Karpas-422 (cell line): ENCODE data around the gene TMSB15B. TPM values are rescaled to one million over a fixed set of nuclear protein-coding genes. Genes with fewer than 3 reads are reported as not detected.
"Not testable (repeated sequence)": the region's sequence is repeated elsewhere in the genome, so short reads cannot be mapped to it uniquely, and the experiment has no call there.

Experiments
- DNase-seq: peaks from one replicate; pipeline ENCODE4 v3.0.0-alpha.2; 2015
- H2AFZ ChIP-seq: fragments of 200-600 bp; sonication (generic); 2 replicates; pipeline ENCODE4 v1.6.1; 2014; ENCODE audit warnings: antibody characterized with exemption, low read length, mixed read lengths
- H3K27ac ChIP-seq: fragments of 200-600 bp; sonication (generic); 2 replicates; pipeline ENCODE4 v1.5.1; 2014; ENCODE audit warnings: mild to moderate bottlenecking, low read length, moderate library complexity
- H3K27me3 ChIP-seq: fragments of 200-600 bp; sonication (generic); 2 replicates; pipeline ENCODE4 v1.6.1; 2014; ENCODE audit warnings: low read length, mixed read lengths
- H3K36me3 ChIP-seq: fragments of 200-600 bp; sonication (generic); 2 replicates; pipeline ENCODE4 v1.6.1; 2014; ENCODE audit warnings: low read length, mixed read lengths; ENCODE audit not compliant: insufficient read depth
- H3K4me1 ChIP-seq: fragments of 200-600 bp; sonication (generic); 2 replicates; pipeline ENCODE4 v1.6.1; 2014; ENCODE audit warnings: mild to moderate bottlenecking, low read length, mixed read lengths
- H3K4me2 ChIP-seq: fragments of 200-600 bp; sonication (generic); 2 replicates; pipeline ENCODE4 v1.6.1; 2014; ENCODE audit warnings: low read length, low read depth, mild to moderate bottlenecking; ENCODE audit not compliant: poor library complexity, severe bottlenecking
- H3K4me3 ChIP-seq: fragments of 200-600 bp; sonication (generic); 2 replicates; pipeline ENCODE4 v1.5.1; 2014; ENCODE audit warnings: mild to moderate bottlenecking, antibody characterized with exemption, low read length, mixed read lengths
- H3K79me2 ChIP-seq: fragments of 200-600 bp; sonication (generic); 2 replicates; pipeline ENCODE4 v1.6.1; 2014; ENCODE audit warnings: mild to moderate bottlenecking, low read length, mixed read lengths
- H3K9ac ChIP-seq: fragments of 200-600 bp; sonication (generic); 2 replicates; pipeline ENCODE4 v1.6.0; 2014; ENCODE audit warnings: low read length
- H3K9me2 ChIP-seq: fragments of 200-600 bp; sonication (generic), shearing (Covaris generic); replicated peaks from 2 replicates; pipeline ENCODE4 v1.6.0; 2014; ENCODE audit warnings: mild to moderate bottlenecking, low read length, moderate library complexity; ENCODE audit not compliant: insufficient read depth
- H3K9me3 ChIP-seq: fragments of 300-700, 200-600 bp; sonication (generic); 2 replicates; pipeline ENCODE4 v1.6.1; 2014; ENCODE audit warnings: low read length, mixed read lengths
- H4K20me1 ChIP-seq: fragments of 200-600 bp; sonication (generic); 2 replicates; pipeline ENCODE4 v1.6.1; 2014; ENCODE audit warnings: mild to moderate bottlenecking, antibody characterized with exemption, low read length, low read depth; ENCODE audit not compliant: insufficient read depth
- total RNA-seq: library from RNA; depleted of rRNA; stranded (reverse); fragments of >200 nt; shearing (Covaris generic); gene quantifications from 2 replicates; pipeline ENCODE4 v1.2.3, GENCODE V29; 2014; ENCODE audit warnings: low replicate concordance; rRNA removed

TMSB15B gene
- total RNA-seq, 1 experiment from 2014 or later, result 13.2 TPM

- H3K36me3 ChIP-seq, result no peaks in the 10 kb centered on the region
- H2AFZ ChIP-seq, result no peak overlapping the region
- H3K4me1 ChIP-seq, result no peaks in the 10 kb centered on the region
- H3K79me2 ChIP-seq, result no peaks in the 10 kb centered on the region
- H3K9me3 ChIP-seq, result no peaks in the 10 kb centered on the region
- no peaks in the 10 kb centered on the region for H3K27me3 ChIP-seq
- no peaks in the 10 kb centered on the region for H3K9me2 ChIP-seq
- DNase-seq, result no peak
- no peak overlapping the region for H3K4me2 ChIP-seq
- H3K27ac ChIP-seq, result no peak overlapping the region
- H4K20me1 ChIP-seq, result no peaks in the 10 kb centered on the region
- no peak overlapping the region for H3K9ac ChIP-seq
- H3K4me3 ChIP-seq, result no peak overlapping the region
Observed at GRCh38 chrX:103999234-103999633, 36.8 kb downstream of the TMSB15B start.

- no peak for DNase-seq
- no peak overlapping the region for H3K27ac ChIP-seq
- H2AFZ ChIP-seq, result no peak overlapping the region
- no peaks in the 10 kb centered on the region for H3K27me3 ChIP-seq
- H3K9ac ChIP-seq, result no peak overlapping the region
- H3K36me3 ChIP-seq, result no peaks in the 10 kb centered on the region
- no peaks in the 10 kb centered on the region for H3K79me2 ChIP-seq
- H3K9me3 ChIP-seq, result no peaks in the 10 kb centered on the region
- no peaks in the 10 kb centered on the region for H3K4me1 ChIP-seq
- H3K4me3 ChIP-seq, result no peak overlapping the region
- no peaks in the 10 kb centered on the region for H4K20me1 ChIP-seq
- H3K9me2 ChIP-seq, result no peaks in the 10 kb centered on the region
- H3K4me2 ChIP-seq, result no peak overlapping the region
Observed at GRCh38 chrX:104008831-104009230, 46.4 kb downstream of the TMSB15B start.

- H3K79me2 ChIP-seq, result no peaks in the 10 kb centered on the region
- H3K9me2 ChIP-seq, result no peaks in the 10 kb centered on the region
- no peak overlapping the region for H3K27ac ChIP-seq
- H3K27me3 ChIP-seq, result no peaks in the 10 kb centered on the region
- no peak for DNase-seq
- H3K4me2 ChIP-seq, result no peak overlapping the region
- H3K4me1 ChIP-seq, result no peaks in the 10 kb centered on the region
- H3K36me3 ChIP-seq, result no peaks in the 10 kb centered on the region
- no peak overlapping the region for H3K4me3 ChIP-seq
- no peaks in the 10 kb centered on the region for H3K9me3 ChIP-seq
- no peak overlapping the region for H2AFZ ChIP-seq
- no peaks in the 10 kb centered on the region for H4K20me1 ChIP-seq
- H3K9ac ChIP-seq, result no peak overlapping the region
Observed at GRCh38 chrX:104013158-104013557, 50.7 kb downstream of the TMSB15B start.

GRCh38 chrX:104013606-104014005 is 51.2 kb downstream of the TMSB15B start, which contains the start of gene H2BW1:
H2BW1 (minus strand) TSS chrX:104013708; CDS start chrX:104013576, 132 bp downstream.
- no peaks in the 10 kb centered on the region for H4K20me1 ChIP-seq
- H3K79me2 ChIP-seq, result no peaks in the 10 kb centered on the region
- no peak within 1 kb of the TSS for H3K4me3 ChIP-seq
- H3K9me3 ChIP-seq, result no peaks in the 10 kb centered on the region
- no peak within 1 kb of the TSS for H3K9ac ChIP-seq
- H2AFZ ChIP-seq, result no peak within 1 kb of the TSS
- no peaks in the 10 kb centered on the region for H3K4me1 ChIP-seq
- H3K4me2 ChIP-seq, result no peak within 1 kb of the TSS
- DNase-seq, result no peak
- H3K36me3 ChIP-seq, result no peaks in the 10 kb centered on the region
- H3K27ac ChIP-seq, result no peak within 1 kb of the TSS
- H3K27me3 ChIP-seq, result no peaks in the 10 kb centered on the region
- H3K9me2 ChIP-seq, result no peaks in the 10 kb centered on the region

- not testable (repeated sequence) for H2AFZ ChIP-seq, H3K9ac ChIP-seq, H3K36me3 ChIP-seq, DNase-seq, H4K20me1 ChIP-seq, H3K4me2 ChIP-seq, H3K79me2 ChIP-seq, H3K9me3 ChIP-seq, H3K9me2 ChIP-seq, H3K4me3 ChIP-seq, H3K27ac ChIP-seq, H3K27me3 ChIP-seq, H3K4me1 ChIP-seq
Observed at GRCh38 chrX:104015576-104015975, 53.1 kb downstream of the TMSB15B start.

Other genes starting within 250 kb of the TMSB15B start
- gene PLP1, start 185.8 kb upstream of the TMSB15B start, total RNA-seq, result 1.2 TPM in 1 of 2 replicates, not detected in the other
- gene RAB9B, start 130.4 kb upstream of the TMSB15B start, total RNA-seq, result not detected in 2 replicates
- not detected in 2 replicates for gene H2BW1, start 51.1 kb downstream of the TMSB15B start, total RNA-seq
- gene H2BW2, start 77.3 kb downstream of the TMSB15B start, total RNA-seq, result not detected in 2 replicates
- 0.29 and 6.1 TPM in 2 replicates for gene TMSB15C, start 113.6 kb downstream of the TMSB15B start, total RNA-seq
- 0.41 and 0.90 TPM in 2 replicates for gene ZCCHC18, start 149.9 kb downstream of the TMSB15B start, total RNA-seq
- 2.2 and 5.8 TPM in 2 replicates for gene SLC25A53, start 194.4 kb downstream of the TMSB15B start, total RNA-seq
- gene FAM199X, start 203.8 kb downstream of the TMSB15B start, total RNA-seq, result 12.2 and 26.8 TPM in 2 replicates